Testis (tissue), 2 donors: ENCODE data around the gene TACSTD2.

ENCODE experiments used
- POLR2A ChIP-seq: fragments of 450-650 bp; IDR thresholded peaks from one replicate; pipeline ENCODE4 v1.6.1; 2017; ENCODE audit warnings: antibody characterized with exemption, mild to moderate bottlenecking, moderate library complexity
- TF ChIP-seq, protein P1 (sequence below), 3 experiments: fragments of 450-650 bp in 2 of 3; fragments of 200-600 bp in 1 of 3; sonication (generic) in 1 of 3; IDR thresholded peaks; one replicate each; pipeline ENCODE4 v1.5.1; 2016 to 2019; ENCODE audit warnings: antibody characterized with exemption in 3 of 3, mild to moderate bottlenecking in 2 of 3, moderate library complexity in 1 of 3

DNA sequence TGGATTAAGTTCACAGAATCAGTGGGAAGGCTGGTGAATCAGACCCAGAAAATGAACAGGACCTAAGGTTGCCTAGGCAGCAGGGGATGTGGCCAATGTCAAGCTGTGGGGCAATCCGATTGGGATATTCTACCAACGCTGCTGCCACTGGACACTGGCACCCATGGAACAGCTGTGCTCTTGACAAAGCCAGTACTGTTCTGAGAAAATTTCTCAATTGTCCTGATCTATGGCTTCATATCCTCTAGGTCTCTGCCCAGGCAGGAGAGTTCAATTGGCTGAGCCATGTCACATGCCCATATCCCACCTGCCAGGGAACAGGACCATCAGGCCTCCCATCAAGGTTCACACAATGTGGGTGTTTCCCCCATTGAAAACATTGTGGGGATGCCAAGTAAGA lies 6.2 kb downstream of the TACSTD2 start:
- TF ChIP-seq, protein P1, sequence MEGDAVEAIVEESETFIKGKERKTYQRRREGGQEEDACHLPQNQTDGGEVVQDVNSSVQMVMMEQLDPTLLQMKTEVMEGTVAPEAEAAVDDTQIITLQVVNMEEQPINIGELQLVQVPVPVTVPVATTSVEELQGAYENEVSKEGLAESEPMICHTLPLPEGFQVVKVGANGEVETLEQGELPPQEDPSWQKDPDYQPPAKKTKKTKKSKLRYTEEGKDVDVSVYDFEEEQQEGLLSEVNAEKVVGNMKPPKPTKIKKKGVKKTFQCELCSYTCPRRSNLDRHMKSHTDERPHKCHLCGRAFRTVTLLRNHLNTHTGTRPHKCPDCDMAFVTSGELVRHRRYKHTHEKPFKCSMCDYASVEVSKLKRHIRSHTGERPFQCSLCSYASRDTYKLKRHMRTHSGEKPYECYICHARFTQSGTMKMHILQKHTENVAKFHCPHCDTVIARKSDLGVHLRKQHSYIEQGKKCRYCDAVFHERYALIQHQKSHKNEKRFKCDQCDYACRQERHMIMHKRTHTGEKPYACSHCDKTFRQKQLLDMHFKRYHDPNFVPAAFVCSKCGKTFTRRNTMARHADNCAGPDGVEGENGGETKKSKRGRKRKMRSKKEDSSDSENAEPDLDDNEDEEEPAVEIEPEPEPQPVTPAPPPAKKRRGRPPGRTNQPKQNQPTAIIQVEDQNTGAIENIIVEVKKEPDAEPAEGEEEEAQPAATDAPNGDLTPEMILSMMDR (IDR thresholded peaks at IDR 0.05): no peak
- TF ChIP-seq POLR2A: no peak
